ENCODE results near the gene PPP2R3A. TPM values are rescaled to one million over a fixed set of nuclear protein-coding genes. Genes with fewer than 3 reads are reported as not detected.
"Not testable (repeated sequence)": the region's sequence is repeated elsewhere in the genome, so short reads cannot be mapped to it uniquely, and the experiment has no call there.

The PPP2R3A gene
- total RNA-seq, 2 experiments from 2014 or later: 0.04 to 0.07 TPM

GRCh38 chr3:136093771-136094170 lies 128.2 kb downstream of the PPP2R3A start:
- ChIA-PET CTCF (no interaction called here), POLR2A (no interaction called here)
- Mint-ChIP-seq H3K27me3 (peaks cover 4% of the 10 kb centered on the region), H3K9me3 (peaks cover under 1% of the 10 kb centered on the region), H3K27ac (no peak overlapping the region), H3K4me3 (no peak overlapping the region), H3K36me3 (ENCODE audit: low read depth) (no peaks in the 10 kb centered on the region), H3K4me1 (no peaks in the 10 kb centered on the region)
- DNase-seq: no peak

- Mint-ChIP-seq H3K4me3 (no peak overlapping the region), H3K27ac (no peak overlapping the region), H3K9me3 (peaks cover 2% of the 10 kb centered on the region), H3K27me3 (no peaks in the 10 kb centered on the region), H3K36me3 (ENCODE audit: low read depth) (peaks cover 3% of the 10 kb centered on the region), H3K4me1 (peaks cover 21% of the 10 kb centered on the region)
- DNase-seq: no peak
- POLR2A ChIA-PET: no interaction called here
- CTCF ChIA-PET: no interaction called here
These were observed 139.5 kb downstream of the PPP2R3A start for GRCh38 chr3:136105044-136105443.

DNA sequence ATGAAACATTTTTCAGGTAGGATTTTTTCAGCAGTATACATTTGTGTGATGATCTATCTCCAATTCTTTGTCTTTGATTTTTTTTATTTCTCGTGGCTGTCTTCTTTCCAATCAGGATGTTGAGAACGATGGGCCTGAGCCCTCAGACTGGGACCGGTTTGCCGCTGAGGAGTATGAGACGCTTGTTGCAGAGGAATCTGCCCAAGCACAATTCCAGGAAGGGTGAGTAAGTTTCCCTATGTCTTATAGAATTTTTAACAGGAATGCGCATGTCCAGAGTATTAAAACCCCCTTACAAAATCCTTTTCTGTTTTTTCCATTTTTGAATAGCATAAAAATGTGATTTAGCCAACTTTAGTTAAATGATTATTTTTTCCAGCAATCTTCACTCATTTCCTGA lies 140.6 kb downstream of the PPP2R3A start:
- peaks cover 3% of the 10 kb centered on the region for H3K27me3 Mint-ChIP-seq

GRCh38 chr3:136109499-136109898 lies 144.0 kb downstream of the PPP2R3A start:
- Mint-ChIP-seq H3K4me1 (peaks cover 22% of the 10 kb centered on the region), H3K27ac (no peak overlapping the region), H3K9me3 (peaks cover 2% of the 10 kb centered on the region), H3K36me3 (ENCODE audit: low read depth) (peaks cover 3% of the 10 kb centered on the region), H3K27me3 (peaks cover 3% of the 10 kb centered on the region), H3K4me3 (no peak overlapping the region)
- no peak for DNase-seq
- POLR2A ChIA-PET: no interaction called here
- CTCF ChIA-PET: interaction anchor here (0.6 kb wide), 1 partner anchor 87 kb away, joined by 3 read pairs; the partner anchor contains the start of gene MSL2

More for the DNA sequence above, 140.6 kb downstream of the PPP2R3A start:
- H3K4me3 Mint-ChIP-seq: no peak overlapping the region
- peaks cover 22% of the 10 kb centered on the region for H3K4me1 Mint-ChIP-seq
- H3K9me3 Mint-ChIP-seq: peaks cover 2% of the 10 kb centered on the region
- H3K36me3 Mint-ChIP-seq (ENCODE audit: low read depth): peaks cover 3% of the 10 kb centered on the region
- CTCF ChIA-PET: interaction anchor here (0.8 to 2.2 kb wide), 2 partner anchors 11 to 646 kb away, joined by 3 to 4 read pairs; partner anchors contain the start of gene STAG1
- DNase-seq: no peak
- H3K27ac Mint-ChIP-seq: no peak overlapping the region
- POLR2A ChIA-PET: no interaction called here

- Mint-ChIP-seq H3K36me3 (ENCODE audit: low read depth) (peaks cover 2% of the 10 kb centered on the region), H3K4me1 (peaks cover 17% of the 10 kb centered on the region), H3K27ac (no peak overlapping the region), H3K9me3 (no peaks in the 10 kb centered on the region), H3K4me3 (no peak overlapping the region), H3K27me3 (peaks cover 9% of the 10 kb centered on the region)
- ChIA-PET POLR2A (no interaction called here), CTCF (interaction anchor here (0.6 kb wide), 1 partner anchor 88 kb away, joined by 3 read pairs; no protein-coding TSS in a partner anchor)
- no peak for DNase-seq
These were observed 145.0 kb downstream of the PPP2R3A start for GRCh38 chr3:136110481-136110880.

GRCh38 chr3:136114421-136114820 lies 148.9 kb downstream of the PPP2R3A start:
- Mint-ChIP-seq H3K4me1 (peaks cover 7% of the 10 kb centered on the region), H3K9me3 (peaks cover 3% of the 10 kb centered on the region), H3K36me3 (ENCODE audit: low read depth) (peaks cover 2% of the 10 kb centered on the region), H3K27ac (no peak overlapping the region), H3K4me3 (no peak overlapping the region), H3K27me3 (peaks cover 9% of the 10 kb centered on the region)
- no peak for DNase-seq
- ChIA-PET POLR2A (no interaction called here), CTCF (no interaction called here)

DNA sequence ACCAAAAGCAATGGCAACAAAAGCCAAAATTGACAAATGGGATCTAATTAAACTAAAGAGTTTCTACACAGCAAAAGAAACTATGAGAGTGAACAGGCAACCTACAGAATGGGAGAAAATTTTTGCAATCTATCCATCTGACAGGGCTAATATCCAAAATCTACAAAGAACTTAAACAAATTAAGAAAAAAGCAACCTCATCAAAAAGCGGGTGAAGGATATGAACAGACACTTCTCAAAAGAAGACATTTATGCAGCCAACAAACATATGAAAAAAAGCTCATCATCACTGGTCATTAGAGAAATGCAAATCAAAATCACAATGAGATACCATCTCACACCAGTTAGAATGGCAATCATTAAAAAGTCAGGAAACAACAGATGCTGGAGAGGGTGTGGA lies 153.8 kb downstream of the PPP2R3A start:
- POLR2A ChIA-PET; H3K36me3 Mint-ChIP-seq (ENCODE audit: low read depth); H3K9me3 Mint-ChIP-seq; H3K4me3 Mint-ChIP-seq; H3K4me1 Mint-ChIP-seq; H3K27me3 Mint-ChIP-seq; H3K27ac Mint-ChIP-seq; DNase-seq; CTCF ChIA-PET: not testable (repeated sequence)

DNA sequence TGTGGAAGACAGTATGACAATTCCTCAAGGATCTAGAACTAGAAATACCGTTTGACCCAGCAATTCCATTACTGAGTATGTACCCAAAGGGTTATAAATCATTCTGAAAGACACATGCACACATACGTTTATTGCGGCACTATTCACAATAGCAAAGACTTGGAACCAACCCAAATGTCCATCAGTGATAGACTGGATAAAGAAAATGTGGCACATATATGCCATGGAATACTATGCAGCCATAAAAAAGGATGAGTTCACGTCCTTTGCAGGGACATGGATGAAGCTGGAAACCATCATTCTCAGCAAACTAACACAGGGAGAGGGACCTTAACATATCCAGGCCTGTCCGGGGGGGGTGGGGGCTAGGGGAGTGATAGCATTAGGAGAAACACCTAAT lies 154.3 kb downstream of the PPP2R3A start:
- POLR2A ChIA-PET; DNase-seq; H3K9me3 Mint-ChIP-seq; H3K4me3 Mint-ChIP-seq; H3K36me3 Mint-ChIP-seq (ENCODE audit: low read depth); H3K27me3 Mint-ChIP-seq; CTCF ChIA-PET; H3K27ac Mint-ChIP-seq; H3K4me1 Mint-ChIP-seq: not testable (repeated sequence)

GRCh38 chr3:136120373-136121348 lies 155.1 kb downstream of the PPP2R3A start:
- H3K4me1 Mint-ChIP-seq: no peaks in the 10 kb centered on the region
- H3K27ac Mint-ChIP-seq: no peak overlapping the region
- peaks cover 3% of the 10 kb centered on the region for H3K9me3 Mint-ChIP-seq
- DNase-seq: no peak
- ChIA-PET POLR2A (no interaction called here), CTCF (no interaction called here)
- peaks cover 3% of the 10 kb centered on the region for H3K36me3 Mint-ChIP-seq (ENCODE audit: low read depth)
- H3K27me3 Mint-ChIP-seq: peaks cover 2% of the 10 kb centered on the region
- H3K4me3 Mint-ChIP-seq: no peak overlapping the region

- no peak for DNase-seq
- H3K27ac Mint-ChIP-seq: no peak overlapping the region
- POLR2A ChIA-PET: no interaction called here
- peaks cover 3% of the 10 kb centered on the region for H3K36me3 Mint-ChIP-seq (ENCODE audit: low read depth)
- H3K4me3 Mint-ChIP-seq: no peak overlapping the region
- H3K9me3 Mint-ChIP-seq: peaks cover under 1% of the 10 kb centered on the region
- peaks cover 2% of the 10 kb centered on the region for H3K27me3 Mint-ChIP-seq
- H3K4me1 Mint-ChIP-seq: no peaks in the 10 kb centered on the region
- CTCF ChIA-PET: no interaction called here
These were observed 156.5 kb downstream of the PPP2R3A start for GRCh38 chr3:136122006-136122405.

DNA sequence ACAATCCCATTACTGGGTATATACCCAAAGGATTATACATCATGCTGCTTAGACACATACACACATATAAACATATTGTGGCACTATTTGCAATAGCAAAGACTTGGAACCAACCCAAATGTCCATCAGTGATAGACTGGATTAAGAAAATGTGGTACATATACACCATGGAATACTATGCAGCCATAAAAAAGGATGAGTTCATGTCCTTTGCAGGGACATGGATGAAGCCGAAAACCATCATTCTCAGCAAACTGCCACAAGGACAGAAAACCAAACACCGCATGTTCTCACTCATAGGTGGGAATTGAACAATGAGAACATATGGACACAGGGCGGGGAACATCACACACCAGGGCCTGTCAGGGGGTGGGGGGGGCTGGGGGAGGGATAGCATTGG lies 166.1 kb downstream of the PPP2R3A start:
- H3K4me3 Mint-ChIP-seq; H3K4me1 Mint-ChIP-seq; H3K27me3 Mint-ChIP-seq; H3K36me3 Mint-ChIP-seq (ENCODE audit: low read depth); CTCF ChIA-PET; DNase-seq; H3K27ac Mint-ChIP-seq; POLR2A ChIA-PET: not testable (repeated sequence)
- H3K9me3 Mint-ChIP-seq: peaks cover 13% of the 10 kb centered on the region

DNA sequence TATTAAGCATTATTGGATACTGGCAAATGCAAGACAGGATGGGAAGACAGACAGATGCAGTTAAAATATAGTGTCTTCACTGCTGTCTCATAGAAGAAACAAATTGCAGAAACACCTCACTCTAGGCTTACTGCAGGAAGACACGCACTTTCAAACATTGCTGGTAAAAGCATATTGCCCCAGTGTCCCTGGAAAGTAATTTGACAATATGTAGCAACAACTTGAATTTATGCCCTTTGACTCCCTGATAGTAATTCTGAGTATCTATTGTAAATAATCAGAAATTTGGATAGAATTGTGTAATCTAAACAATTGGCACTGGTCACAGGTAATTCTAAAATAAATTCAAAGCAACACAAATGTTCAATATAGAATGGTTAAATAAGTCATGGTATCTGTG lies 168.6 kb downstream of the PPP2R3A start:
- POLR2A ChIA-PET: no interaction called here
- peaks cover 3% of the 10 kb centered on the region for H3K9me3 Mint-ChIP-seq
- H3K27me3 Mint-ChIP-seq: no peaks in the 10 kb centered on the region
- no peak overlapping the region for H3K4me3 Mint-ChIP-seq
- H3K27ac Mint-ChIP-seq: no peak overlapping the region
- H3K4me1 Mint-ChIP-seq: peaks cover 10% of the 10 kb centered on the region
- no peak for DNase-seq
- H3K36me3 Mint-ChIP-seq (ENCODE audit: low read depth): no peaks in the 10 kb centered on the region
- CTCF ChIA-PET: interaction anchor here (0.6 kb wide), 2 partner anchors 11 to 1986 kb away, joined by 3 read pairs; no protein-coding TSS in a partner anchor

- H3K9me3 Mint-ChIP-seq: peaks cover 1% of the 10 kb centered on the region
- no peak overlapping the region for H3K4me3 Mint-ChIP-seq
- ChIA-PET POLR2A (no interaction called here), CTCF (interaction anchor here (1.0 kb wide), 1 partner anchor 13 kb away, joined by 3 read pairs; no protein-coding TSS in a partner anchor)
- no peaks in the 10 kb centered on the region for H3K36me3 Mint-ChIP-seq (ENCODE audit: low read depth)
- H3K27ac Mint-ChIP-seq: no peak overlapping the region
- no peak for DNase-seq
- H3K4me1 Mint-ChIP-seq: peaks cover 11% of the 10 kb centered on the region
- H3K27me3 Mint-ChIP-seq: no peaks in the 10 kb centered on the region
These were observed 169.7 kb downstream of the PPP2R3A start for GRCh38 chr3:136135039-136135802.

Measured in activated CD4-positive, alpha-beta T cell treated with anti-CD3 and anti-CD28 coated beads, Interleukin-2, amount 10 ng/mL, durations not matched to agents 7 days and 5 days (primary cell).